HG02759 (cell line): ENCODE measurements around the gene LYZL4.
A peak's percentile ranks its signal among the peaks of the same experiment; 100 is the strongest.

Experiments
- ATAC-seq: cut with Tn5 transposase; IDR thresholded peaks from one replicate; pipeline ENCODE4 v1.9.1; 2021; ENCODE audit warnings: mild to moderate bottlenecking, moderate library complexity; ENCODE audit not compliant: unreplicated experiment

The LYZL4 gene, protein sequence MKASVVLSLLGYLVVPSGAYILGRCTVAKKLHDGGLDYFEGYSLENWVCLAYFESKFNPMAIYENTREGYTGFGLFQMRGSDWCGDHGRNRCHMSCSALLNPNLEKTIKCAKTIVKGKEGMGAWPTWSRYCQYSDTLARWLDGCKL

DNA sequence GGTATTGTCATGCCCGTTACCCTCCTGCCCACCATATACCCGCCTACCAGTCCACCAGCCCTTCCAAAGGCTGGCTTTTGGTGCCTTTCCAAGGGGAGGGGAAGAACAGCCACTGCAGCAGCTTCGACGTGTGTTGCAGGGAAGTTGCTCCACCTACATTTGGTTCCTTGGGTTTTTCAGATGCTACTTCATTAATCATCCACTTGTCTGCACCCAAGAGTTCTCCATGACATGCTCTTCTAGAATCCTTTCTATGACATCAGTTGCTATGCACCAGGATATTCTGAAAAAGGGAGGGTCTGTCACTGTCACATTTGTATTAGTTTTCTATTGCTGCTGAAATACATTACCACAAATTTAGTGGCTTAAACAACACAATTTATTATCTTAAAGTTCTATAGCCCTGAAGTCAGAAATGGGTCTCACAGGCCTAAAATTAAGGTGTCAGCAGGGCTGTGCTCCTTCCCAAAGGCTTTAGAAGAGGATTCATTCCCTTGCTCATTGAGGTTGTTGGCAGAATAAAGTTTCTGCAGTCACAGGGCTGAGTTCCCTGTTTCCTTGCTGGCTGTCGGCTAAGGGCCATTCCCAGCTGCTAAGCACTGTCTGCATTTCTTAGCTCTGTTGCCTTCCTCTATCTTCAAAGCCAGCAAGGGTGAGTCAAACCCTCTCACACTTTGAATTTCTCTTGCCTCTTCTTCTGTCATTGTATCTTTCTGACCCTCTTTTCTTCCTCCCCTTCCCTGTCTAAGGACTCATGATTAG, at the start of gene LYZL4:
LYZL4 (minus strand) TSS at position 241 of the 762 bp plus-strand sequence. CDS start 3,359 bp downstream, outside the sequence.
- no peak for ATAC-seq

DNA sequence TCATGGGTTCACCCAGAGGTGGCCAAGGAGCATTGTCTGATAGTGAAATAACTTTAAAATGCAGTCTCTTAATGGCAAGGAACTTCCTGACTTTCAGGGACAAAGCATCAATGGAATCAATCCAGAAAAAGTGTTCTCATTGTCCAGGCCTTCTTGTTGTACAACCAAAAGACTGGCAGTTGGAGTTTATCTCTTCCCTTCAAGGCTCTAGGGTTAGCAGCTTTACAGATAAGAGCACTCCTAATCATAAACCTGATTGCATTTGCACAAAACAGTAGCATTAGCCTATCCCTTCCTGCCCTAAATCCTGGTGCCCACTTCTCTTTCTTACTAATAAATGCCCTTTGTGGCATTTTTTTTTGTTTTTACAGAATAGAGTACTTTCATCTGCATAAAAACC, 48.7 kb upstream of the LYZL4 start:
- ATAC-seq, result no peak

DNA sequence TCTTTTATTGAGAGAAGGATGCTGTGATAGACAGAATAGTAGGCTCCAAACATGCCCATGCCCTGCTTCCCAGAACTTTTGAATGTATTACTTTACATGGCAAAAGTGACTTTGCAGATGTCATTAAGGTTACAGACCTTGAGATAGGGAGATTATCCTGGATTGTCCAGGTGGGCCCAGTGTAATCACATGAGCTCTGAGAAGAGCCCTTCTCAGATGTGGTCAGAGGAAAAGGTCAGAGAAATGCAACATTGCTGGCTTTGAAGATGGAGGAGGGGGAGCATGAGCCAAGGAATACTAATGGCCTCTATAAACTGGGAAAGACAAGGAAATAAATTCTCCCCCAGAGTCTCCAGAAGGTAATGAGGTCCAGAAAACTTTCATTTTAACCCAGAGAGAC, 45.8 kb upstream of the LYZL4 start:
- no peak for ATAC-seq

DNA sequence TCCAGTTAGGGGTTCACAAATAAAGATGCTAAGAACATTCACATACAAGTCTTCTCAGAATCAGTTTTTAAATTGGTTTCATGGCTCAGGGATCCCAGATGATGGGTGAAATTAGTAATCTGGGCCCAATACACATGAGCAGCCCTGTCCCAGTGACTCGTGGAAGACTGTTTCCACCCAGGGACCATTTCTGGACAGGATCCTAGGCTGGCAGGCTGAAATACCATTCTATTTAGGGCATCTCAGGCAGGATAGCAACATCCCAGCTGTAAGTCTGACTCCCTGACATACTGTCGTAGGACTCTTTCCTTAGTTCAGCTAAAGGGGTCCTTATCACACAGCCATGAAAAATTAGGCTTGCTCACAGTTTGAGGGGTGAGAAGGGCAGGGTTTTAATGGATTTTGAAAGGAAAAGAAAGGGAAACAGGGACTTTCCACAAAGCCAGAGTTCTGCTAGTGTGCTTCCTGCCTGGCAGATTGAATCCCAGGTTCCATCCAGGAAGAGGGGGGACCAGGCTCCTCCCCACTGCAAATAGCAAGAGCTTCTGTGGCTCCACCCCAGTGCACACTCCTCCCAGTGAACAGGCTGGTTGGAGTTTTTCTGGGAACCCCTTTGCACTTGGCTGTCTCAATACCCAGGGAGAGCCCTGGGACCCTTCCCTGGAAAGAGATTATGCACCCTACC, 41.3 kb upstream of the LYZL4 start:
- ATAC-seq, result no peak

DNA sequence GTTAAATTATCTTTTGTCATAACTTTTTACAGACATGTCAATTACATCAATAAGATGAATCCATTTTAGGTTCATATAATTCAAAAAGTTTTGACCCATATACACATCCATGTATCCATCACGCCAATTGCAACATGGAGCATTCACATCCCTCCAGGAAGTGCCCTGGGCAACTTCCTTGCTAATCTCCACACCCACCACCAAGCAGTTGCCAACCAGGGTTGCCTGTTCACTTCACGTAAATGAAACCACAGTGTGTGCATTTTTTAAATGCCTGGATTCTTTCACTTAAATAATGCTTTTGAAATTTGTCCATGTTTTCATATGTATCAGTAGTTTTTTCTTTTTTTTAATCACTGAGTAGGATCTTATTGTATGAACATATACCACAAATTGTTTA, 40.7 kb upstream of the LYZL4 start:
- no peak for ATAC-seq

DNA sequence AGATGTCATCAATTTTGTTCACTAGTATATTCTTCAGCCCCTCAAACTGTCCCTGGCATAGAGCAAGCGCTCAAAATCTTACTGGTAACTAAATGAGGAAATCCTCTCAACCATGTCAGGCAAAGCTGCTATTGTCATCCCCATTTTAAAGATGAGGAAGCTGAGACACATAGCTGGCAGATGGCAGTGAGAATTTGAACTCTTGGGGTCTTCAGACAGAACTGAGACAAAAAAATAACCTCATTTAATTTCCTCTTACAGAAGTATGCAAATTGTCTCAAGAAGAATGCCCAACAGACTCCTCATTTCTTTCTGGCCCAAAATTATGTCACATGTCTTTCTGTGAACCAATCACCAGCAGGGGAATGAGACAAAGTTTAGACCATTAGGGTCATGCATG, 40.2 kb upstream of the LYZL4 start:
- no peak for ATAC-seq

DNA sequence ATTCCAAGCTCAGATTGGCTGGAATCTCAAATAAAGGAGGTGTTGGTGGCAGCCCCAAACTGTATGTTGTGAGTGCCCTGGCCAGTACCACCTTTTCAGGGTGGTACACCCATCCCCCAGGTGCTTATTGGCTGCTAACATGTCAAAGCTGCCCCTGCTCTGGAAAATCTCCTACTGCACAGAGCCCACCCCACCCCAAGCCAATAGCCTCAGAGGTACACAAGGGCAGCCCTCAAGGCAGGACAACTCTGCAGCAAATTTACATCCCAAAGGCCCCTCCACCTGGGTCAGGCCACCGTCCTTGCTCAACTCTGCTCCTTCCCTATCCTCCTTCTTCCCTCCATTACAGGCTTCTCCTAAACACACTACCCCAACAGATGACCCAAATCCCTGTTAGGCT, 37.1 kb upstream of the LYZL4 start:
- no peak for ATAC-seq

DNA sequence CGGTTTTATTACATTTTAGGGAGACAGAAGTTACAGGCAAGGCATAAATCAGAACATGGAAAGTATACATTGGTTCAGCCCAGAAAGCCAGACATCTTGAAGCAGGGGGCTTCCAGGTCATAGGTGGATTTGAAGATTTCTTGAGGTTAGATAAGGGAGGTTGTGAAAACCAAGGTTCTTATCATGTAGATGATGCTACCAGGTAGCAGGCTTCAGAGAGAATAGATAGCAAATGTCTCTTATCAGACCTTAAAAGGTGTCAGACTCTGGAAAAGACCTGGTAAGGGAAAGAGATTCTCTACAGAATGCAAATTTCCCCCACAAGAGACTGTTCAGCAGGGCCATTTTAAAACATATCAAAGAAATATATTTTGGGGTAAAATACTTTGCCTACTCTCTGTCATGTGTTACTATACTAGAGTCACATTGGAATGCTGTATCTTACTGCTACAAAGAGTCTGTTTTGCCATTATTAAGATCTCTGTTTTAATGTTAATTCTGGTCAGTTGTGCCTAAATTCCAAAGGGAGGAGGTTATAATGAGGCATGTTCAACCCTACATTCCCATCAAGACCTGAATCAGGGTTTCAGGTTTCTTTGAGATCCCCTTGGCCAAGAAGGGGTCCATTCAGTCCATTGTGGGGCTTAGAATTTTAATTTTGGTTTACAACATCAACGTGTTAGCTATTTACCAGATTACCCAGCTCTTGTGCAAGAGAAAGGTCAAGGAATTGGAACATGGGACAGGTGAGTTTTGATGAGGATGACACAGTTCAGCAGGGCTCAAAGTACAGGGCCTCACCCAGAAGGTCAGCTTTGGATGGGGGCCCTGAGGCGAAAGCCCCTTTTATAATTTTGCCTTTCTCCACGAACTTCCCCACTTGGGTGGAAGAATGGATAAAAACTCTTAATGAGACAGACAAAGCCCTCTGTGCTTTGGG, 36.0 kb upstream of the LYZL4 start:
- no peak for ATAC-seq

DNA sequence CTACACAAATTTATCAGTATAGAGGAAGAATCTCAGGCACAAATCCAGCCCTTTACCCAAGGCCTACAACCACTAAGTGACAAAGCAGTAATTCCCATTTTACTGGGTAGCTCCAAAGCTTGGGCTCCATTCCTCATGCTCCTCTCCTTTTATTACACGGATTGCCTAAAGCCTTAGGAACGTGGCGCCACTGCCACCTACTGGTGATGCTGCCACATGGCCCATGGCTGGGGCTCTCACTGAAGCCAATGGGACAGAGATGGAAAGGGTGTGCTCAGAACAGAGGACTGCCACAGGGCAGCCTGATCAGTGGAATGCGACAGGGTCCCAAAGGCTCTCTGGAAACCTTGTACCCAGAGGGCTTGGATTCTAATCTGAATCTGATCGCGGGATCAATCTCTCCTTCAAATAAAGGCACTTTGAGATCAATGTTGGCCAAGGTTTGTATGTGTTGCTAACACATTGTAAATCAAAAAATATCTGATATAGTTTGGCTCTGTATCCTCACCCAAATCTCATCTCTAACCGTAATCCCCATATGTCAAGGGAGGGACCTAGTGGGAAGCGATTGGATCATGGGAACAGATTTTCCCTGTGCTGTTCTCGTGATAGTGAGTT, 33.5 kb upstream of the LYZL4 start:
- ATAC-seq, result peak; percentile 76

DNA sequence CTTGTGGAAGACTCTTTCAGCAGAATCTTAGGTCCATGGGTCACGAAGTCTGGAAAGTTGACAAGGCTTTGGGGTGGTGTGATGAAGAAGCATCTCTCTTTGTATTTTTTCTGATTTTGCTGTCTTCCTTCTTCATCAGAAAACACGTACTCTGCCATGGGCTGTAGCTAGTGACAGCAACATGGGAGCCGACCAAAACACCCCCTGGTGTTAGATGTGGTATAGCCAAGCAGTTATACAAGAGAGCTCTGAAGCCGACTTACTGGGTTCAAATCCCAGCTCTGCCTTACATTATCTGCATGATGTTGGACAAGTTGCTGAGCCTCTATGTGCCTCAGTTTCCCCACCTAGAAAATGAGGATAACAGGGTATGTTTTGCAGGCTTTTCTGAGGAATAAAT, 32.9 kb upstream of the LYZL4 start:
- no peak for ATAC-seq

DNA sequence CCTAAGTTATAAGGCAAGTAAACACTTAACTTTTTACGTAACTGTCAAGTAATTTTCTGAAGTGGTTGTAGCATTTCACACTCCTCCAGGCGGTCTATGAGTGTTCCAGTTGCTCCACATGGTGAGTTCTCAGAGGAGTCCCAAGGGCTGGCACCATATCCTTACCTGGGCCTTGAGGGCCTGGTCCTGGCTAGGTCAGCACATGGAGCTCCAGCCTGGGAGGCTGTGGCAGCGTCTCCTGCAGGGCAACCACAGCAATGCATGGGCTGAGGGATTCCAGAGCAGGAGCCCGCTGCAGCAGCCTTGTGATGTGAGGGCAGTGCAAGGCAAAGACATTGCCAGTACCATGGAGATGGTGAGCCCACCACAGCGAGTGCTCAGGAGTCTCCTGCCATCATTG, 32.2 kb upstream of the LYZL4 start:
- no peak for ATAC-seq

DNA sequence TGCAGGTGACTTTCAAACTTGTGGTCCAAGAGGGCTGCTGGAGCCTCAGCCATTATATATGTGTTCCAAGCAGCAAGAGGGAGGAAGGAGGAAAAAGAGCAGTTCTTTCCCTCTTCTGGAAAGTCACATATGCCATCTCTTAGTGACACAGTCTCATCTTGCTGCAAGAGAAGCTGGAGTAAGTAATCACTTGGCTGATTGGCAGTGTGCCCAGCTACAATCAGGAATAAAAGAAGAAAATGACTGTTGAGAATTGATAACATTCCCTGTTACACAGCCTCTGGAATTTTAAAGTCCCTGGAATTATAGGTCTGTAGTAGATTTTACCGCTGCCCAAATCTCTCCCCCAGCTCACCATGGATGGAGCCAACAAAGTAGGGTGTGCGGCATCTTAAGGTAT, 31.4 kb upstream of the LYZL4 start:
- ATAC-seq, result no peak

DNA sequence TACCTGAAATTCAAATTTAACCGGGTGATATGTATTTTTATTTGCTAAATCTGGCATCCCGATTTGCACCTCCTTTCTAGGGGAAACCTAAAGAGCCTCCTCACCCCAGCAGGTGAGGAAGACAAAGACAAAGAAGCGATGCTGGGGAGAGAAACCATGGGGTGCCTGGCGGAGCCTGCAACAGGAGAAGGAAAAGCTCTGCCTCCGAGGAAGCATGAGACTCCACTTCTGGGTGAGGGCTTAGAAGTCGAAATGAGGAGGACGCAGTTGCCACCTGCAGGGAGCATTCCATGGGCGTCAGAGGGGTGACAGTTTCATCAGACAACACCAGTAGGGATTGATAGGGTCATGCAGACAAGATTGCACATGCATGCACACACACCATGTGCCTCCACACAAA, 30.5 kb upstream of the LYZL4 start:
- ATAC-seq, result no peak

DNA sequence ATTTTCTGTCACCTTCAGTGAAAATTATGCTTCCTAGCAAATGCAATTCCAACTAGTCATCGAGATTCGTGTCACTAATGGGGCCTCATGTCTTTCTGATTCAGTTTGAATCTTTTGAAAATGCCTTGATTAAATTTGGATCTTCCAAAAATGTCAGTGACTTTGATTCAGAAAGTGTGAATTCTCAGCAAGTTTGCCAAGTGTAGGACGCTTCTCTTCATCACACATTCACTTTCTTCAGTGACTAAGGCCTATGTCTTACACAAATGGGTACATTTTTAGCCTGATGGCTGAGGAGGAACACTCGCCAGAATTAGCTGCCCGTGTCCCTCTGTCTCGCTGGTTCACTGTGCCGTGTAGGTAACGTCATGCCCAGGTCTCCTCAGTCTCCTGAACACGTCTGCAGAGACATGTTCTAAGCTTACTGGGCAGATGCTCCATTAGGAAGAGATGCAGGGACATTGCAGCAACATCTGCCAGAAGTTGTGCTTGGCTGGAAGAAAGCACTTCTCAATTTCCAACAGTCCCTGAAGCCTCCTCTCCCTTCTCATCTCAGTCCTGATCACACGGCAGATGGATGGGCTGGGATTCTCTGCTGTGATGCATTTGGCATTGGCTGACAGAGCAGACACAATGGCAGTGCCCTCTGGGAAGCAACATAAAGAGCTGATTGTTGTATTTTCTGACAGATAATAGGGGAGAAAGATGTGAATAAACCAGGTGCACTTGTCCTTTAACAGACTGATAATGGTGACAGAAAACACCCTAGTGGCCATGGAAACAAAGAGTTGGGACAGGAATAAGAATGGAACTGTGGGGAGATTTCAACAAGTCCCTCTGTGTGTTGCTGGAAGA, 29.1 kb upstream of the LYZL4 start:
- no peak for ATAC-seq

DNA sequence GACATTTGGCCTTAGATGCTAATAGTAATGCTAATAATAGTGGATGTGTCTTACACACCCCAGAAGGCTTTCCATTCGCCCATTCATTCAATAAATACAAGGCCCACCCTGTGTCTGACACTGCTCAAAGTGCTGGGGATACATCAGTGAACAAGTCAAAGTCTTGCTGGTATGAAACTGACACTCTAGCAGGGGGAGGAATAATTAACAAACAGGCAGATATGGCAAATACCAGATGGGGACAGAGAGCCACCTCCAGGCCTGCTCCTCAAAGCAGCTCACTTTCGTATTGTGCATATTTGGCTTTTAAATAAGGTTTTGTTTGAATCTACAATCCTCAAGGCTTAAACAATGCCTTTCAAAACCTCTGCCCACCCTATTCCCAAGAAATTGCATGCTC, 28.3 kb upstream of the LYZL4 start:
- ATAC-seq, result no peak

DNA sequence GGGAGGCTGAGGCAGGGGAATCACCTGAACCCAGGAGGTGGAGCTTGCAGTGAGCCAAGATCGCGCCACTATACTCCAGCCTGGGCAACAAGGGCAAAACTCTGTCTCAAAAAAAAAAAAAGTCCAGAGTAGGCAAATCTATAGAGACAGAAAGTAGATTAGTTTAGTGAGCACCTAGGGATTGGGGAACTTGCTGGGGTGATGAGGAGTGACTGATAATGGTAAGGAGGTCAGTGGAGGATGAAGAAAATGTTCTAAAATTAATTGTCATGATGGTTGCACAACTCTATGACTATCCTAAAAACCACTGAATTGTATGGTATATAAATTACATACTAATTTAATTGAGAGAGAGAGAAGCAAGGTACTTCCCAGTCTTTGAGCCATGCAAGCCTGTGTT, 27.8 kb upstream of the LYZL4 start:
- no peak for ATAC-seq

DNA sequence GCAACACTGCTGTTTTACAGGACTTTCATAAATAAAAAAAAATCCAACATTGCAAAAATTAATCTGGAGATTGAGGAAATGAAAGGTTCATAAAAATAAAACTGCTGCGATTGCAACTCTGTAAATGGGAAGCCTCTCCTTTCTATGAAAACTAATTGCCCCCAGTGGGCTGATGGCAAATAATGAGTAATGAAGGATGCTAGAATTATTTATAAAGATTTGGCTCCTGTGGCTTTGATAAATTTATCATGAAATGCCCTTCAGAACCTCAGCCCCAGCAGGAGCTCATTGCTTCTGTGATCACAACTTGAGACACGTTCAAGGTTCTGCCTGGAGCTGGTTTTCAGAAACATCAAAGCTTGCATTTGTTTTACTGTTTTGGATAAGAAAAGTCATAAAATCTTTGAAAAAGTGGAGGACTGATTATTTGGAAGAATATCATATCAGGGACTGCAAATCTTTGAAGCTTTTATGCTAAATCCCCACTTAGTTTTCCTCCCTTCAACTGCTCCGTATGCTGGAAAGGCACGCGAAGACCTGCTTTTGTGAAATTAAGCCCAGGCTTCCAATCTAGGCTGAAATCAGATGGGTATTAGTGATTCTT, 24.5 kb upstream of the LYZL4 start:
- no peak for ATAC-seq

DNA sequence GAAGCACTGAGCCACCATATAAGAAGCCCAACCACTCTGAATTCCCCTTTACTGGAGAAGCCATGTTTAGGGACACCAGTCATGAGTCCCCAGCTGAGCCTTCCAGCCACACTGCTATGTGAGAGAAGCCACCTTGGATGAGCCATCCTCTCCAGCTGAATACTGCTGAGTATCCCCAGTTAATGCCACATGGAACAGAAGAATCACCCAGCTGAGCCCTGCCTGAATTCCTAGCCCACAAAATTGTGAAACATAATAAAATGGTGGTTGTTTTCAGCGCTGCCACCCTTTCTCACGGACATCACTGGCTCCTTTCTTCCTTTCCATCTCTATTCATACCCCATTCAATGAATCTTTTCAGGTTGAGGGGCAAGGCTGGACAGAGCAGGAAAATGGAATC, 22.1 kb upstream of the LYZL4 start:
- no peak for ATAC-seq

DNA sequence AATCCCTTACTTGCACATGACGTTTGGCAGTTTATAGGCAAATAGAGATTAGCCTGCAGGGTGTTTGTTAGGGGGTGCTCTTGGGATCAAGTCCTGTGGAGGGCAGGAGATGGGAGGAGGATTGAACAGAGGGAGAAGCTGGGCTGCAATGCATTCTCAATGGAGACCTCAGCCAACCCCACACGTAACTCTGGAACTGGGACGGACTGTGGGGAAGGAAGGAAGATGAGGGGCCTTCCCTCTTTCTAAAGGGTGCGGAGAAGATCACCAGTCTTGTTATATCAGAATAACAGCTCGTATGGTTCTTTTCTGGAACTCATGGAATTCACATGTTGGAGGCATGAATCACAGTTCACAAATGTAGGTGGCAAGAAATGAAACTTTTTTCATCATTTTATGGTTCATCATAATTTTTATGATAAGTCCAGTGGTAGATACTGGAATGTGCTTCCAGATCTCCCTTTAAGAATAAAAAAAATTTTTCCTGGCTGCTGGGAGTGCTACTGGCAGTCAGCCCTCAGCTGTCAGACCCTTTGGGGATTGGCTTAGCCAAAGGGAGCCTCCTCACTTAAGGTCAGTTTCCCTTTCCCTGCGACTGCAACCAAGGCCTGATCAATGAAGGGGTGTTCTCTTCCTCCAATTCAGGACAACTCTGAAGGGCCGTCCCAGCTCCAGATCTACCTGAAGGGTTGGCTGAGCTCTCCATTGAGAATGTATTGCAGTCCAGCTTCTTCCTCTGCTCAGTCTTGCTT, 20.5 kb upstream of the LYZL4 start:
- ATAC-seq, result no peak
